ENCODE results near the gene MYCBPAP. TPM values are rescaled to one million over a fixed set of nuclear protein-coding genes. Genes with fewer than 3 reads are reported as not detected.

The MYCBPAP gene
- total and polyA plus RNA-seq, 2 donors (not counting 3 experiments of a cell fraction or from before 2014, with no cell fraction given), result 0.40 to 0.66 TPM

DNA sequence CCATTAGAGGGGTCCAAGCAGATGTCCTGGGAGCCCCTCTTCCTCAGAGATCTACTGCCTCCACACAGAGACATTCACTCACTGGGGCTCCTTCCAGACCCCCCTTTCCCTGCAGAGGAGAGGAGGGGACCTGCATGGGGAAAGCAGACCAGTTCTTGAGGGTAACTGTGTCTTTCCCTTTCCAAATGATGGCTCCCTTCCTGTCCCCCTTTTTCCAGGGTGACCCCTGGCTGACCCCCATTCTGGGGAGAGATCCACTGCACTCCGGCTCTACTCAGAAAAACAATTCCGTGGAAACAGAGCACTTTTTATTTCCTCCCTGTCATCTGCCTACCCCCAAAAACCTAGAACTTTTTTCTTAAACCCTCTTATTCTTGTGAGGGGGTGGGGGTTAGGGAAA, 58.6 kb downstream of the MYCBPAP start:
- FAIRE-seq, result no peak
- Histone ChIP-seq H3K27me3 (ENCODE audit: control insufficient read depth in 2 of 2, insufficient read depth in 2 of 2, low read length in 2 of 2) (peaks cover 35 to 36% of the 10 kb centered on the region in 2 experiments), H2AFZ (ENCODE audit: low read depth, low read length) (no peak overlapping the region), H3K79me2 (ENCODE audit: control insufficient read depth, insufficient read depth, low read length) (no peaks in the 10 kb centered on the region), H3K36me3 (ENCODE audit: control insufficient read depth in 2 of 2, extremely low read depth in 1 of 2, insufficient read depth in 2 of 2, low read length in 2 of 2) (no peaks in the 10 kb centered on the region), H3K9me3 (replicated peaks; ENCODE audit: control insufficient read depth, insufficient read depth, low read length) (no peaks in the 10 kb centered on the region), H4K20me1 (replicated peaks; ENCODE audit: control insufficient read depth, extremely low read depth, insufficient read depth, low read length) (no peaks in the 10 kb centered on the region), H3K4me3 (replicated peaks in 1 of 3; ENCODE audit: insufficient read depth in 1 of 3, low read depth in 1 of 3, low read length in 3 of 3) (no peak overlapping the region), H3K4me1 (ENCODE audit: control insufficient read depth, extremely low read depth, insufficient read depth, low read length) (no peaks in the 10 kb centered on the region), H3K9ac (replicated peaks; ENCODE audit: extremely low read depth, insufficient read depth, low read length) (no peak overlapping the region), H3K27ac (ENCODE audit: insufficient read depth, low read depth, low read length) (no peak overlapping the region), H3K9me1 (replicated peaks; ENCODE audit: control insufficient read depth, extremely low read depth, insufficient read depth, low read length) (no peaks in the 10 kb centered on the region), H3K4me2 (ENCODE audit: insufficient read depth, low read length) (no peak overlapping the region)
- TF ChIP-seq POLR2AphosphoS5 (IDR thresholded peaks at IDR 0.05; ENCODE audit: insufficient read depth, low read depth, low read length) (no peak), MYC (IDR thresholded peaks at IDR 0.05; ENCODE audit: low read depth, low read length) (no peak), FOS (IDR thresholded peaks at IDR 0.05; ENCODE audit: borderline replicate concordance, insufficient read depth, low read length) (no peak), EZH2 (IDR thresholded peaks at IDR 0.05; ENCODE audit: borderline replicate concordance, low read depth, low read length, severe bottlenecking) (no peak), POLR2A (IDR thresholded peaks at IDR 0.05; ENCODE audit: low read depth, low read length) (no peak), JUN (IDR thresholded peaks at IDR 0.05; ENCODE audit: borderline replicate concordance, insufficient read depth, insufficient read length, low read depth) (no peak), GATA2 (IDR thresholded peaks at IDR 0.05; ENCODE audit: insufficient read depth, insufficient read length, low read depth, low read length) (no peak)
- TF ChIP-seq, protein P1, sequence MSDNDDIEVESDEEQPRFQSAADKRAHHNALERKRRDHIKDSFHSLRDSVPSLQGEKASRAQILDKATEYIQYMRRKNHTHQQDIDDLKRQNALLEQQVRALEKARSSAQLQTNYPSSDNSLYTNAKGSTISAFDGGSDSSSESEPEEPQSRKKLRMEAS (IDR thresholded peaks at IDR 0.05; ENCODE audit: insufficient read depth, insufficient read length), result no peak
- TF ChIP-seq, protein P2, sequence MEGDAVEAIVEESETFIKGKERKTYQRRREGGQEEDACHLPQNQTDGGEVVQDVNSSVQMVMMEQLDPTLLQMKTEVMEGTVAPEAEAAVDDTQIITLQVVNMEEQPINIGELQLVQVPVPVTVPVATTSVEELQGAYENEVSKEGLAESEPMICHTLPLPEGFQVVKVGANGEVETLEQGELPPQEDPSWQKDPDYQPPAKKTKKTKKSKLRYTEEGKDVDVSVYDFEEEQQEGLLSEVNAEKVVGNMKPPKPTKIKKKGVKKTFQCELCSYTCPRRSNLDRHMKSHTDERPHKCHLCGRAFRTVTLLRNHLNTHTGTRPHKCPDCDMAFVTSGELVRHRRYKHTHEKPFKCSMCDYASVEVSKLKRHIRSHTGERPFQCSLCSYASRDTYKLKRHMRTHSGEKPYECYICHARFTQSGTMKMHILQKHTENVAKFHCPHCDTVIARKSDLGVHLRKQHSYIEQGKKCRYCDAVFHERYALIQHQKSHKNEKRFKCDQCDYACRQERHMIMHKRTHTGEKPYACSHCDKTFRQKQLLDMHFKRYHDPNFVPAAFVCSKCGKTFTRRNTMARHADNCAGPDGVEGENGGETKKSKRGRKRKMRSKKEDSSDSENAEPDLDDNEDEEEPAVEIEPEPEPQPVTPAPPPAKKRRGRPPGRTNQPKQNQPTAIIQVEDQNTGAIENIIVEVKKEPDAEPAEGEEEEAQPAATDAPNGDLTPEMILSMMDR (IDR thresholded peaks at IDR 0.05; ENCODE audit: extremely low read depth in 1 of 2, insufficient read depth in 1 of 2, low read depth in 1 of 2, low read length in 2 of 2), result no peak
- DNase-seq (ENCODE audit: low read depth, low spot score), result no peak
- intact Hi-C loops (cut with micrococcal nuclease), result no loop called here
- no TSS peak for BruUV-seq (replicated peaks)
- CTCF ChIA-PET, result interaction anchor here (1.4 kb wide), 1 partner anchor 59 kb away, joined by 4 read pairs; no protein-coding TSS in a partner anchor
- POLR2A ChIA-PET, result no interaction called here
- dilution Hi-C loops (cut with MboI; ENCODE audit: extremely low pct_ligation_motif_present, low sequenced_read_pairs), result no loop called here

Measured in endothelial cell of umbilical vein (primary cell).